ENCODE results near the gene RANBP9. TPM values are rescaled to one million over a fixed set of nuclear protein-coding genes. Genes with fewer than 3 reads are reported as not detected.
A peak's percentile ranks its signal among the peaks of the same experiment; 100 is the strongest.

RANBP9 gene
- total and polyA plus RNA-seq, 2 donors (not counting 3 experiments of a cell fraction or from before 2014, with no cell fraction given), result 15.1 to 40.2 TPM

- intact Hi-C loops (cut with micrococcal nuclease), result loop anchor here (2.0 to 10.0 kb wide), 2 partner anchors 86 to 980 kb away; no protein-coding TSS in a partner anchor
- no peaks in the 10 kb centered on the region for H3K9me3 ChIP-seq (replicated peaks; ENCODE audit: control insufficient read depth, insufficient read depth, low read length)
- H3K36me3 ChIP-seq (ENCODE audit: control insufficient read depth in 2 of 2, extremely low read depth in 1 of 2, insufficient read depth in 2 of 2, low read length in 2 of 2), result peaks cover 7 to 19% of the 10 kb centered on the region in 2 experiments
- TF ChIP-seq POLR2A (IDR thresholded peaks at IDR 0.05; ENCODE audit: low read depth, low read length) (no peak), MYC (IDR thresholded peaks at IDR 0.05; ENCODE audit: low read depth, low read length) (no peak), FOS (IDR thresholded peaks at IDR 0.05; ENCODE audit: borderline replicate concordance, insufficient read depth, low read length) (no peak), POLR2AphosphoS5 (IDR thresholded peaks at IDR 0.05; ENCODE audit: insufficient read depth, low read depth, low read length) (no peak), MAX (IDR thresholded peaks at IDR 0.05; ENCODE audit: insufficient read depth, insufficient read length) (no peak), GATA2 (IDR thresholded peaks at IDR 0.05; ENCODE audit: insufficient read depth, insufficient read length, low read depth, low read length) (no peak), EZH2 (IDR thresholded peaks at IDR 0.05; ENCODE audit: borderline replicate concordance, low read depth, low read length, severe bottlenecking) (no peak)
- H4K20me1 ChIP-seq (replicated peaks; ENCODE audit: control insufficient read depth, extremely low read depth, insufficient read depth, low read length), result no peaks in the 10 kb centered on the region
- peak overlapping the region; percentile 78 for H3K27ac ChIP-seq (ENCODE audit: insufficient read depth, low read depth, low read length)
- H3K4me1 ChIP-seq (ENCODE audit: control insufficient read depth, extremely low read depth, insufficient read depth, low read length), result peaks cover 17% of the 10 kb centered on the region
- ChIA-PET POLR2A (interaction anchor here (0.7 to 2.0 kb wide), 4 partner anchors 39 to 286 kb away, joined by 3 to 7 read pairs (median 5); partner anchors contain the start of genes GFOD1, SIRT5 and TBC1D7), CTCF (interaction anchor here (0.9 to 3.4 kb wide), 20 partner anchors 10 to 703 kb away, joined by 3 to 42 read pairs (median 6); partner anchors contain the start of genes GFOD1, RANBP9, SIRT5 and TBC1D7)
- H3K27me3 ChIP-seq (ENCODE audit: control insufficient read depth in 2 of 2, insufficient read depth in 2 of 2, low read length in 2 of 2), result no peaks in the 10 kb centered on the region
- dilution Hi-C loops (cut with MboI; ENCODE audit: extremely low pct_ligation_motif_present, low sequenced_read_pairs), result no loop called here
- TSS peak; percentile 80 for BruUV-seq (replicated peaks)
- no peaks in the 10 kb centered on the region for H3K9me1 ChIP-seq (replicated peaks; ENCODE audit: control insufficient read depth, extremely low read depth, insufficient read depth, low read length)
- DNase-seq (ENCODE audit: low read depth, low spot score) (no peak), FAIRE-seq (no peak)
- peak overlapping the region; percentile 56 for H3K4me2 ChIP-seq (ENCODE audit: insufficient read depth, low read length)
- peak overlapping the region; percentile 48 to 99 (median 89) for H3K4me3 ChIP-seq (replicated peaks in 1 of 3; ENCODE audit: insufficient read depth in 1 of 3, low read depth in 1 of 3, low read length in 3 of 3)
- H3K9ac ChIP-seq (replicated peaks; ENCODE audit: extremely low read depth, insufficient read depth, low read length), result peak overlapping the region; percentile 86
- H2AFZ ChIP-seq (ENCODE audit: low read depth, low read length), result peak overlapping the region; percentile 63
- H3K79me2 ChIP-seq (ENCODE audit: control insufficient read depth, insufficient read depth, low read length), result peaks cover 27% of the 10 kb centered on the region
These were observed 97.3 kb downstream of the RANBP9 start for GRCh38 chr6:13614126-13614925.

All from endothelial cell of umbilical vein (primary cell).